Mucosa of descending colon (tissue), 3 donors: Measurements from ENCODE around the gene ENAH. TPM values are rescaled to one million over a fixed set of nuclear protein-coding genes. Genes with fewer than 3 reads are reported as not detected.
"Not testable (repeated sequence)": the region's sequence is repeated elsewhere in the genome, so short reads cannot be mapped to it uniquely, and the experiment has no call there.

Experiments used
- ATAC-seq: fragments of 200-7000 bp; cut with Tn5 transposase; one replicate; pipeline ENCODE4 v1.9.1; 2020; ENCODE audit warnings: mild to moderate bottlenecking, moderate library complexity
- DNase-seq, 3 donors: peaks; one replicate each; pipeline ENCODE4 v3.0.0-alpha.2; 2020
- H3K36me3 ChIP-seq: fragments of 200-600 bp; one replicate; pipeline ENCODE4 v1.8.0; 2021; ENCODE audit warnings: low read depth, mild to moderate bottlenecking
- H3K4me1 ChIP-seq: fragments of 200-600 bp; one replicate; pipeline ENCODE4 v1.8.0; 2021; ENCODE audit warnings: low read depth, mild to moderate bottlenecking
- H3K4me3 ChIP-seq: fragments of 200-600 bp; one replicate; pipeline ENCODE4 v1.8.0; 2021; ENCODE audit warnings: mild to moderate bottlenecking
- H3K9me3 ChIP-seq: fragments of 200-600 bp; one replicate; pipeline ENCODE4 v1.8.0; 2021; ENCODE audit warnings: mild to moderate bottlenecking
- intact Hi-C, 2 donors: fragments of 100-400 bp; cut with DNase I in 1 of 2; cut with micrococcal nuclease in 1 of 2; formaldehyde crosslinking; loops; one replicate each; pipeline versions ENCODE4 v1.11.0 to v1.11.1; 2022; cut with DNase I, micrococcal nuclease
- long read RNA-seq, 2 donors: library from polyadenylated mRNA; unstranded; transcript quantifications; one replicate each; pipeline ENCODE4 v2.0.0, GENCODE V29; 2019 to 2021
- total RNA-seq, 3 donors: library from RNA; stranded (reverse); fragmentation: NEBNext Ultra II Directional in 2 of 3; extraction: Animal tissue kit (Norgen Biotek cat#: 25700) in 2 of 3; gene quantifications; one replicate each; pipeline versions ENCODE4 v1.2.1 to v1.2.4, GENCODE V29; 2021 to 2023
- TF ChIP-seq, protein P1 (sequence below): fragments of 200-600 bp; IDR thresholded peaks from one replicate; pipeline ENCODE4 v1.8.0; 2022; ENCODE audit warnings: antibody characterized with exemption, mild to moderate bottlenecking
- donor health status: DM: no; HTN: no; CAD: no; lungs with moderate emphysema.
- donor health status: DM: no; HTN: no; CAD: no.
- donor health status: DM: no; HTN: yes; CAD: no.

The ENAH gene
- 100 to 1,000 TPM in 1 of 3 donors, 10 to 100 TPM in 2; 17.6 to 130 (median 41.3) TPM for total RNA-seq
- long read RNA-seq, donor 1, full-length matches to known transcripts, result 9 of 27 reads
- long read RNA-seq, donor 1, partial matches to known transcripts, result 9 of 27 reads
- long read RNA-seq, donor 1, other reads (novel, unspliced or antisense), result 9 of 27 reads
- long read RNA-seq, donor 2, partial matches to known transcripts, result 2 of 3 reads
- long read RNA-seq, donor 2, other reads (novel, unspliced or antisense), result 1 of 3 reads

DNA sequence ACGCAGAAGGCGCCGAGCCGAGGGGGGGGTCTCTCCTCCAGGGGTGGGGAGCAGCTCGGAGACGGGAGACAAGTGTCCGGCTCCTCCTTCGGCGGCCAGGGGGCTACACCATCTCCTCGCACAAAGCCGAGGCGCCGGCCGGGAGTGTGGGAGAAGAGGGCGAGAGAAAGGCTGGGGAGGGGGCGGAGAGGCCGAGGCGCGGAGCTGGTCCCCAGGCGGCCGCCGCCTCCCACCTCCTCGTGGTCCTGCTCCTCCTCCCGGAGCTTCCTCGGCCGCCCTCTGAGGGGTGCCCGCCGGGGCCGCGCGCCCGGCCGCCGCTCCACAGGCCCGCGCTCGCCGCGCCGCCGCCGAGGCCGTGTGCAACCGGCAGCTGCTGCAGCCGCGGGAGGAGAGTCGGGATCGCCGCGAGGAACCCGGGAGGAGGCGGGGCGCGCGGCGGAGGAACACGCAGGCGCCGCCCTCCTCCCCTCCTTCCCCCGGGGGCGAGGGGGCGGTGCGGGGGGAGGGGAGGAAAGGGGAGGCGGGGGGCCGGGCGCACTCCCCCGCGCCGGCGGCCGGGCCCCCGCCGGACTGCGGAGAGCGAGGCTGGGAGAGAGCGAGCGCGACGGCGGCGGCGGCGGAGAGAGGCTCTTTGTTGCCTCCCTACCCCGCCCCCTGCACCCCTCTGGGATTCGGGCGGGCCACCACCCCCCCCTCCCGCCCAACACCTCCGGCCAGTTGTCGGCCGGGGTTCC, at the start of gene ENAH:
Gene ENAH (minus strand): TSS at position 395 of the 734 bp plus-strand sequence. CDS start 433 bp downstream, outside the sequence.
- Histone ChIP-seq H3K9me3 (no peaks in the 10 kb centered on the region), H3K4me1 (peaks cover 6% of the 10 kb centered on the region), H3K4me3 (peak within 1 kb of the TSS; percentile 76), H3K36me3 (no peaks in the 10 kb centered on the region)
- intact Hi-C loops, result no loop called here
- TF ChIP-seq, protein P1, sequence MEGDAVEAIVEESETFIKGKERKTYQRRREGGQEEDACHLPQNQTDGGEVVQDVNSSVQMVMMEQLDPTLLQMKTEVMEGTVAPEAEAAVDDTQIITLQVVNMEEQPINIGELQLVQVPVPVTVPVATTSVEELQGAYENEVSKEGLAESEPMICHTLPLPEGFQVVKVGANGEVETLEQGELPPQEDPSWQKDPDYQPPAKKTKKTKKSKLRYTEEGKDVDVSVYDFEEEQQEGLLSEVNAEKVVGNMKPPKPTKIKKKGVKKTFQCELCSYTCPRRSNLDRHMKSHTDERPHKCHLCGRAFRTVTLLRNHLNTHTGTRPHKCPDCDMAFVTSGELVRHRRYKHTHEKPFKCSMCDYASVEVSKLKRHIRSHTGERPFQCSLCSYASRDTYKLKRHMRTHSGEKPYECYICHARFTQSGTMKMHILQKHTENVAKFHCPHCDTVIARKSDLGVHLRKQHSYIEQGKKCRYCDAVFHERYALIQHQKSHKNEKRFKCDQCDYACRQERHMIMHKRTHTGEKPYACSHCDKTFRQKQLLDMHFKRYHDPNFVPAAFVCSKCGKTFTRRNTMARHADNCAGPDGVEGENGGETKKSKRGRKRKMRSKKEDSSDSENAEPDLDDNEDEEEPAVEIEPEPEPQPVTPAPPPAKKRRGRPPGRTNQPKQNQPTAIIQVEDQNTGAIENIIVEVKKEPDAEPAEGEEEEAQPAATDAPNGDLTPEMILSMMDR, result no peak
- peak; percentile 90 for ATAC-seq
- peak; percentile 71 to 83 (median 82) for DNase-seq

DNA sequence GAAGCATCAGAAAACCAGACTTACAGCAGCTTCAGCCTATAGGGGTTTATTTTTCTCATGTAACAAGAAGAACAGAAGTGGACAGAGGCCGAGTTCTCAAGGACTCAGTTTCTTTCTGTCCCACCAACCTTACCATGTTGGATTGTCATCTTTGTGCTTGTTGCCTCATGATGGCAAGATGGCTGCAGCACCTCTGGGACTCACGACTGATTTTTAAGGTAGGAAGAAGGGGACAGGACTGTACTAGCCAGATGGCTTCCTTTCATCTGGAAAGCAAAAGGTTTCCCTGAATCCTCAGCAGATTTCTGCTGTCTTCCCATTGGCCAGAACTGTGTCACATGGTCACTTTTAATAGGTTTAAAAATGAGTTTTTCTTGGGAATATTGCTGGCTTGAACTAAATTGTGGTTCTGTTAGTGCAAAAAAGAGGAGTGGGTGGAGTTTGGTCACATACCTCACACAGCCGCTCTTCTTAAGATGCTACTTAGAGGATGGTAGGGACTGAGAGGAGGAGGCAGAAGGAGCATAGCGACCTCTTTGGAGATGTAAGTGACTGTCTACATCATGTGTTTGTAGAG, 48.1 kb upstream of the ENAH start:
- intact Hi-C loops, result no loop called here
- TF ChIP-seq, protein P1, result no peak

DNA sequence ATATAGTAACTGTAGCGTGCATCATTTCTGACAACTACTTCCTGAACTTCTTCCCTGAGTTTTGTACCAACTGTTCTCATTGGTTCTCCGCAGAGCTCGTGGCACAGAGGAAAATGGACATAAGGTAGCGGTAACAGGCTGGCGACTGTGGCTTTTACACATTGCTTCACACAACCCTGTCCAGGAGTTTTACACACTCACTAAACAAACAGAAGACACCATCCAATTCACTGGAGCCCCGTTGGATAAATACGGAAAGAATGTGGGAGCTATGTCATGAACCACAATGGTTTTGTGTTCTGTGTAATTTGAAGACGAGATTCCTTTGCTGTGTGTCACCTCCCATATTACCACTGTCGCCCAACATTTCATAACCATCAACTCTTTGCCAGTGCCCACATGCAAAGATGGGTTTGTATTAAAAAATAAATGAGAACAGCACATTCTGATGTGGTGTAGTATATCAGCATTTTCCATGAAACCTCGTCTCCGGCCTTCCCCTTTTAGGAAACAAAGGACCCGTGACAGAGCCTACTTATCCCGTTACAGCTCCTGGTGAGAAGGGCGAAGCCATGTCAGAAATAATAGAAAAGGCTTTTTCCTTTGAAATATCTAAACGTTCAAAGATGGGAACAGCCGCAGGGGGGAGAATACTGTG, 47.4 kb upstream of the ENAH start:
- no peaks in the 10 kb centered on the region for H3K4me1 ChIP-seq
- no peak overlapping the region for H3K4me3 ChIP-seq
- DNase-seq (no peak), ATAC-seq (peak; percentile 66)
- intact Hi-C loops, result no loop called here
- H3K9me3 ChIP-seq, result no peaks in the 10 kb centered on the region
- TF ChIP-seq, protein P1, result no peak
- no peaks in the 10 kb centered on the region for H3K36me3 ChIP-seq

More for the DNA sequence above, 48.1 kb upstream of the ENAH start:
- H3K36me3 ChIP-seq, result no peaks in the 10 kb centered on the region
- ATAC-seq (no peak), DNase-seq (no peak)
- no peak overlapping the region for H3K4me3 ChIP-seq
- H3K9me3 ChIP-seq, result no peaks in the 10 kb centered on the region
- no peaks in the 10 kb centered on the region for H3K4me1 ChIP-seq

DNA sequence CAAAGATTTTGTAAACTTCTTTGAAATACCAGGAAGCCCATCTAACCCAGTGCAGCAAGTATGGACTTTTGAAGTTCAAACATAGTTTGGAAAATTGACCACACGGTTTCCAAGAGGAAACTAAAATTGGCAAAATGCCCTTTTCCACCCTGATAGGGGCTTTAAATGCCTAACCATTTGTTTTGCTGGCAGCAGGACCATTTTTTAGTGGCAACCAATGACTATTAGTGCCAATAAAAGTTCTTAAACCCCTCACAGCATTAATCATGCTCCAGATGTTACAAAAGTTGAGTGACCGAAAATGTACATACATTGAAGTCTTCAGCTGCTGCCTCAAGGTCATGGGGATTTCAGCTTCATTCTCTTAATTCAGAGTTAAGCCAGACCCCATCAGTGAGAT, 46.4 kb upstream of the ENAH start:
- peaks cover under 1% of the 10 kb centered on the region for H3K4me1 ChIP-seq
- DNase-seq (no peak), ATAC-seq (no peak)
- no peaks in the 10 kb centered on the region for H3K9me3 ChIP-seq
- no peaks in the 10 kb centered on the region for H3K36me3 ChIP-seq
- intact Hi-C loops, result no loop called here
- TF ChIP-seq, protein P1, result no peak
- H3K4me3 ChIP-seq, result no peak overlapping the region

DNA sequence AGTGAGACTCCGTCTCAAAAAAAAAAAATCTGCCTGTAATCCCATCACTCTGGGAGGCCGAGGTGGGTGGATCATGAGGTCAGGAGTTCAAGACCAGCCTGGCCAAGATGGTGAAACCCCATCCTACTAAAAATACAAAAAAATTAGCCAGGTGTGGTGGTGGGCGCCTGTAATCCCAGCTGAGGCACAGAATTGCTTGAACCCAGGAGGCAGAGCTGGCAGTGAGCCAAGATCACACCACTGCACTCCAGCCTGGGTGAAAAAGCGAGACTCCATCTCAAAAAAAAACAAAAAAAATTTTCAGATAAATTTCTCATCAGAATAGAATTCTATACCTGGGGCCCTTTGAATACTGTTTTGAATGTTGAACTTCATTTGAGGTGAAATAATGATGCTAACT, 45.3 kb upstream of the ENAH start:
- ATAC-seq, H3K4me3 ChIP-seq, intact Hi-C loops, H3K4me1 ChIP-seq, H3K36me3 ChIP-seq, DNase-seq, H3K9me3 ChIP-seq: not testable (repeated sequence)
